GM04503 (cell line): ENCODE measurements around the gene GFPT2.

Experiments used
- DNase-seq: peaks from one replicate; pipeline ENCODE4 v3.0.0-alpha.2; 2012; ENCODE audit warnings: low read depth

The GFPT2 gene

GRCh38 chr5:180378438-180379344 lies 25.6 kb upstream of the GFPT2 start:
- no peak for DNase-seq

GRCh38 chr5:180377556-180378197 lies 24.5 kb upstream of the GFPT2 start:
- no peak for DNase-seq

- no peak for DNase-seq
Observed at GRCh38 chr5:180376511-180376910, 23.4 kb upstream of the GFPT2 start.

- DNase-seq = no peak
Observed at GRCh38 chr5:180375955-180376354, 22.8 kb upstream of the GFPT2 start.

GRCh38 chr5:180375291-180375690 lies 22.2 kb upstream of the GFPT2 start:
- no peak for DNase-seq

GRCh38 chr5:180373870-180374269 lies 20.7 kb upstream of the GFPT2 start:
- DNase-seq = no peak

- DNase-seq = no peak
Observed at GRCh38 chr5:180373454-180373853, 20.3 kb upstream of the GFPT2 start.

GRCh38 chr5:180371949-180372348 lies 18.8 kb upstream of the GFPT2 start:
- DNase-seq = no peak

- no peak for DNase-seq
Observed at GRCh38 chr5:180370861-180371641, 17.9 kb upstream of the GFPT2 start.

GRCh38 chr5:180367991-180368390 lies 14.9 kb upstream of the GFPT2 start:
- DNase-seq = no peak

GRCh38 chr5:180367300-180367699 lies 14.2 kb upstream of the GFPT2 start:
- DNase-seq = no peak

GRCh38 chr5:180366326-180366725 lies 13.2 kb upstream of the GFPT2 start:
- no peak for DNase-seq

- no peak for DNase-seq
Observed at GRCh38 chr5:180365829-180366228, 12.7 kb upstream of the GFPT2 start.

- DNase-seq = no peak
Observed at GRCh38 chr5:180364306-180364856, 11.2 kb upstream of the GFPT2 start.

GRCh38 chr5:180360078-180360957 lies 7.2 kb upstream of the GFPT2 start:
- DNase-seq = no peak

GRCh38 chr5:180358694-180359093 lies 5.6 kb upstream of the GFPT2 start:
- no peak for DNase-seq

GRCh38 chr5:180358179-180358578 lies 5.0 kb upstream of the GFPT2 start:
- DNase-seq = no peak

- no peak for DNase-seq
Observed at GRCh38 chr5:180354966-180355365, 1.8 kb upstream of the GFPT2 start.

- DNase-seq = no peak
Observed at GRCh38 chr5:180353980-180354452, 880 bp upstream of the GFPT2 start.

- no peak for DNase-seq
Observed at GRCh38 chr5:180352116-180353047, 754 bp downstream of the GFPT2 start.
